ENCODE results near the gene MTFR2.

MTFR2 gene

GRCh38 chr6:136249811-136250685, at the start of gene MTFR2:
MTFR2 (minus strand) TSS chr6:136250311; CDS start chr6:136249099, 1,212 bp downstream.
- TF ChIP-seq CTCF (IDR thresholded peaks at IDR 0.05; ENCODE audit: control insufficient read depth, insufficient read depth, low read depth, low read length, missing control alignments) = no peak

GRCh38 chr6:136294621-136295020, 44.5 kb upstream of the MTFR2 start:
- no peak overlapping the region for H3K4me3 ChIP-seq (ENCODE audit: control insufficient read depth, low read depth, low read length)
- no peak for TF ChIP-seq CTCF (IDR thresholded peaks at IDR 0.05; ENCODE audit: control insufficient read depth, insufficient read depth, low read depth, low read length, missing control alignments)
- no peak for DNase-seq (ENCODE audit: low read depth)

More at GRCh38 chr6:136249811-136250685, at the start of gene MTFR2:
- DNase-seq (ENCODE audit: low read depth) = peak; percentile 96
- H3K4me3 ChIP-seq (ENCODE audit: control insufficient read depth, low read depth, low read length) = peak within 1 kb of the TSS; percentile 70

GRCh38 chr6:136290410-136291010, 40.4 kb upstream of the MTFR2 start:
- peak; percentile 88 for DNase-seq (ENCODE audit: low read depth)

GRCh38 chr6:136289579-136290409, 39.7 kb upstream of the MTFR2 start, which contains the start of gene BCLAF1:
BCLAF1 (minus strand) TSS chr6:136289846; CDS start chr6:136279866, 9,980 bp downstream.
- peak; percentile 99 for DNase-seq (ENCODE audit: low read depth)
- TF ChIP-seq CTCF (IDR thresholded peaks at IDR 0.05; ENCODE audit: control insufficient read depth, insufficient read depth, low read depth, low read length, missing control alignments) = no peak
- H3K4me3 ChIP-seq (ENCODE audit: control insufficient read depth, low read depth, low read length) = peak within 1 kb of the TSS; percentile 75

More at GRCh38 chr6:136290410-136291010, 40.4 kb upstream of the MTFR2 start:
- H3K4me3 ChIP-seq (ENCODE audit: control insufficient read depth, low read depth, low read length) = peak overlapping the region; percentile 57
- TF ChIP-seq CTCF (IDR thresholded peaks at IDR 0.05; ENCODE audit: control insufficient read depth, insufficient read depth, low read depth, low read length, missing control alignments) = no peak

- TF ChIP-seq CTCF (IDR thresholded peaks at IDR 0.05; ENCODE audit: control insufficient read depth, insufficient read depth, low read depth, low read length, missing control alignments) = no peak
- peak; percentile 46 for DNase-seq (ENCODE audit: low read depth)
- H3K4me3 ChIP-seq (ENCODE audit: control insufficient read depth, low read depth, low read length) = peak overlapping the region; percentile 75
Measured at GRCh38 chr6:136289327-136289578, 39.1 kb upstream of the MTFR2 start.

GRCh38 chr6:136288566-136289326, 38.6 kb upstream of the MTFR2 start:
- peak; percentile 87 for DNase-seq (ENCODE audit: low read depth)
- peak overlapping the region; percentile 75 for H3K4me3 ChIP-seq (ENCODE audit: control insufficient read depth, low read depth, low read length)
- TF ChIP-seq CTCF (IDR thresholded peaks at IDR 0.05; ENCODE audit: control insufficient read depth, insufficient read depth, low read depth, low read length, missing control alignments) = no peak
